Esophagus (tissue), 2 donors: ENCODE data around the gene GPD2. TPM values are rescaled to one million over a fixed set of nuclear protein-coding genes. Genes with fewer than 3 reads are reported as not detected.

ENCODE experiments used
- H3K27ac ChIP-seq, 2 donors: one replicate each; pipeline ENCODE4 v1.5.1; 2013; ENCODE audit warnings: low read depth in 2 of 2, mild to moderate bottlenecking in 2 of 2, inconsistent platforms in 1 of 2, low read length in 1 of 2, moderate library complexity in 1 of 2
- H3K27me3 ChIP-seq, 2 donors: one replicate each; pipeline ENCODE4 v1.6.1; 2013; ENCODE audit warnings: low read length in 2 of 2, control low read depth in 1 of 2, mild to moderate bottlenecking in 1 of 2; ENCODE audit not compliant: insufficient read depth in 2 of 2, control insufficient read depth in 1 of 2
- H3K36me3 ChIP-seq, 2 donors: one replicate each; pipeline ENCODE4 v1.6.1; 2013; ENCODE audit warnings: low read length in 1 of 2; ENCODE audit not compliant: control insufficient read depth in 2 of 2, insufficient read depth in 2 of 2
- H3K4me1 ChIP-seq, 2 donors: one replicate each; pipeline ENCODE4 v1.6.1; 2013; ENCODE audit warnings: low read length in 1 of 2; ENCODE audit not compliant: control insufficient read depth in 2 of 2, insufficient read depth in 2 of 2
- H3K4me3 ChIP-seq, 2 donors: one replicate each; pipeline ENCODE4 v1.5.1; 2013; ENCODE audit warnings: low read length in 2 of 2, mild to moderate bottlenecking in 2 of 2, low read depth in 1 of 2, moderate library complexity in 1 of 2
- H3K9me3 ChIP-seq, 2 donors: one replicate each; pipeline ENCODE4 v1.6.1; 2013; ENCODE audit warnings: mild to moderate bottlenecking in 2 of 2, low read depth in 1 of 2, low read length in 1 of 2, moderate library complexity in 1 of 2; ENCODE audit not compliant: control insufficient read depth in 2 of 2, insufficient read depth in 1 of 2
- WGBS, 2 donors: extraction: QIAGEN DNeasy Blood & Tissue Kit; methylation state at CpG; one replicate each; pipeline ENCODE4 v1.1.7; 2013; 5-methylcytosine and 5-hydroxymethylcytosine counted together
- polyA plus RNA-seq, 2 donors: library from polyadenylated mRNA; stranded (reverse); fragments of 200-250 nt; gene quantifications; one replicate each; pipeline ENCODE4 v1.2.3, GENCODE V29; 2013
- donor health status: healthy with polysubstance abuse.
- donor health status: Bipolar disorder and iron deficiency.

GPD2 gene
- polyA plus RNA-seq, 2 donors, result 16.4 to 22.2 TPM

- no peaks in the 10 kb centered on the region for H3K27me3 ChIP-seq
- no peaks in the 10 kb centered on the region for H3K36me3 ChIP-seq
- H3K9me3 ChIP-seq, result no peaks in the 10 kb centered on the region
- no peaks in the 10 kb centered on the region for H3K4me1 ChIP-seq
- no peak overlapping the region for H3K4me3 ChIP-seq
- WGBS, 2 donors, result 87 to 90% methylated on average over 4 of the region's 4 CpGs
- H3K27ac ChIP-seq, result no peak overlapping the region
Measured at GRCh38 chr2:156563994-156564753, 128.0 kb downstream of the GPD2 start.

DNA sequence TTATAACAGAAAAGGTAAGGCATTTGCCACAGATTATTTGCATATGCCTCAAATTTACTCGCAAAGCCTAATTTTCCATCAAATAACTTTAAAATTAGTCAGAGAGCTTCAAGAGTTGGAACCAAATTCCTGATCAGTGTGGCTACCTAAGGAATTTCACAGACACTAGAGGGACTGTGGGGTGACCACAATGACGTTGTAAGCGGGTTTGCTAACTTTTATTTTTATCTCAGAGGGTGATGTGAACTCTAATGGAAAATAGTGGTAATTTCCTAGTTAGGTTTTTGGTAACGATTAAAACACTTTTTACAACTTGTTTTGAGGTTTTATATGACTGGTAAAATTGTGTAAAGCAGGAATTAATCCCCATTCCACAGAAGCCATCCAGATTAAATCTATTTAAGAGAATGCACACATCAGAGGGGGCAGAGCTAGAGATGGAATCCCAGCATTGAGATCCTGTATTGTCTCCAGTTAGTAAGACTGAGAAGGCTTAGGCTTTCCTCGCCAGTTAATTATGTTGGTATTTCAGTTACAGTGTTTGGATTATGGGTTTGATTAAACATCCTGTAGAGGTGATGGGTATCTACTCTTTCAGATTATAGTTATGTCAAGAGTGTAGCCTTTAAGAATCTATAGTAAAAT lies 129.0 kb downstream of the GPD2 start:
- Histone ChIP-seq H3K4me3 (no peak overlapping the region), H3K9me3 (no peaks in the 10 kb centered on the region), H3K4me1 (no peaks in the 10 kb centered on the region), H3K36me3 (peaks cover 2 to 3% of the 10 kb centered on the region in 2 donors), H3K27ac (no peak overlapping the region), H3K27me3 (no peaks in the 10 kb centered on the region)
- WGBS, 2 donors, result 88% methylated on average over 5 of the region's 5 CpGs

GRCh38 chr2:156573710-156574109 lies 137.5 kb downstream of the GPD2 start:
- no peaks in the 10 kb centered on the region for H3K9me3 ChIP-seq
- no peak overlapping the region for H3K27ac ChIP-seq
- no peaks in the 10 kb centered on the region for H3K27me3 ChIP-seq
- H3K4me3 ChIP-seq, result no peak overlapping the region
- H3K36me3 ChIP-seq, result peaks cover 2 to 3% of the 10 kb centered on the region in 2 donors
- 74 to 88% methylated on average over 2 of the region's 2 CpGs for WGBS, 2 donors
- no peaks in the 10 kb centered on the region for H3K4me1 ChIP-seq

GRCh38 chr2:156574112-156574511 lies 137.9 kb downstream of the GPD2 start:
- Histone ChIP-seq H3K27ac (no peak overlapping the region), H3K36me3 (peaks cover 2 to 3% of the 10 kb centered on the region in 2 donors), H3K4me3 (no peak overlapping the region), H3K4me1 (no peaks in the 10 kb centered on the region), H3K27me3 (no peaks in the 10 kb centered on the region), H3K9me3 (no peaks in the 10 kb centered on the region)

DNA sequence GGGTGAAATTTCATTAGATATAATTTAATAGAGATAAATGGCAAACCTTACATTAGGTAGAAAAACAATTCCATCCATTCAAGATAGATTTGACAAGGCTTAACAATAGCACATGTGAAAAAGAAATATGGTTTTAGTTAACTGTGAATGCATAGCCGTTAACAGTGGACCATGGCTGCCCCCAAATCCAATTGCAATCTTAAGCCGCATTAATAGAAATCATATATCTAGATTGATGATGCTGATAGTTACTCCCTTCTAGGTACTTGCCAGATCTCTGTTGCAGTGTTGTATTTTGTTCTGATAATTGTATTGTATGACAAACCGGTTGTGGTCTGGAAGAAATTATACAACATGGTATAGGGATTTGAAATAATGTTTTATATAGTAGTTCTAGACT lies 139.8 kb downstream of the GPD2 start:
- Histone ChIP-seq H3K27me3 (no peaks in the 10 kb centered on the region), H3K36me3 (no peaks in the 10 kb centered on the region), H3K27ac (no peak overlapping the region), H3K4me3 (no peak overlapping the region), H3K9me3 (no peaks in the 10 kb centered on the region), H3K4me1 (no peaks in the 10 kb centered on the region)
- 66 to 93% methylated on average over 3 of the region's 3 CpGs for WGBS, 2 donors

- Histone ChIP-seq H3K4me3 (no peak overlapping the region), H3K27me3 (no peaks in the 10 kb centered on the region), H3K9me3 (no peaks in the 10 kb centered on the region), H3K27ac (no peak overlapping the region), H3K36me3 (no peaks in the 10 kb centered on the region), H3K4me1 (no peaks in the 10 kb centered on the region)
Measured at GRCh38 chr2:156580501-156580900, 144.3 kb downstream of the GPD2 start.

- no peaks in the 10 kb centered on the region for H3K27me3 ChIP-seq
- 93 to 95% methylated on average over 2 of the region's 2 CpGs for WGBS, 2 donors
- no peaks in the 10 kb centered on the region for H3K36me3 ChIP-seq
- no peak overlapping the region for H3K27ac ChIP-seq
- H3K4me3 ChIP-seq, result no peak overlapping the region
- H3K9me3 ChIP-seq, result no peaks in the 10 kb centered on the region
- H3K4me1 ChIP-seq, result no peaks in the 10 kb centered on the region
Measured at GRCh38 chr2:156581280-156581679, 145.1 kb downstream of the GPD2 start.

DNA sequence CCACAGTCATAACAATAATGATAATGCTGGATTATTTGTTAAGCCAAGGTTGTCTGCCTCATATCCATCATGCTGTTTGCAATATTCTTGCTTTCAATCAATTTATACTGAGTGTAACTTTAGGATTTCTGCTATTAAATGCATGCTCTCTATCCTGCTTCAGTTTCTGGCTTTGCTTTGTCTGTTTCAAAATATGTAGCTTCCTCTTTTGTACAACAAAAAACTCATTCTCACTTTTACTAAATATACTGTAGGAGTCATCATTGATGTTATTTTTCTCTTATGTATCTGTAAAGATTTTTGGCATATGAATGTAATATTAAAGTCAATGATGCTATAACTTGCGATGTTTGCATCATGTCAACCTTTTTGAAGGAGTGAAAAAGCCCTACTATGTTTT lies 149.3 kb downstream of the GPD2 start:
- 96 to 100% methylated on average over 1 of the region's 1 CpG for WGBS, 2 donors
- H3K4me3 ChIP-seq, result no peak overlapping the region
- H3K4me1 ChIP-seq, result no peaks in the 10 kb centered on the region
- H3K27me3 ChIP-seq, result no peaks in the 10 kb centered on the region
- H3K9me3 ChIP-seq, result no peaks in the 10 kb centered on the region
- no peak overlapping the region for H3K27ac ChIP-seq
- no peaks in the 10 kb centered on the region for H3K36me3 ChIP-seq

- 78 to 81% methylated on average over 2 of the region's 2 CpGs for WGBS, 2 donors
- Histone ChIP-seq H3K4me3 (no peak overlapping the region), H3K4me1 (no peaks in the 10 kb centered on the region), H3K9me3 (no peaks in the 10 kb centered on the region), H3K36me3 (no peaks in the 10 kb centered on the region), H3K27me3 (no peaks in the 10 kb centered on the region), H3K27ac (no peak overlapping the region)
Measured at GRCh38 chr2:156586621-156587020, 150.4 kb downstream of the GPD2 start.
